Skeletal muscle satellite cell (primary cell): ENCODE results near the gene TMEM51.

Experiments used
- H3K27me3 ChIP-seq: 2 replicates; pipeline ENCODE4 v1.7.0; 2013; ENCODE audit warnings: low read length; ENCODE audit not compliant: control insufficient read depth, insufficient read depth
- H3K36me3 ChIP-seq: 2 replicates; pipeline ENCODE4 v1.7.0; 2013; ENCODE audit warnings: mild to moderate bottlenecking, control low read depth, low read length; ENCODE audit not compliant: insufficient read depth
- H3K4me1 ChIP-seq: 2 replicates; pipeline ENCODE4 v1.7.0; 2013; ENCODE audit warnings: low read length; ENCODE audit not compliant: control insufficient read depth, insufficient read depth
- H3K4me2 ChIP-seq: 2 replicates; pipeline ENCODE4 v1.7.0; 2013; ENCODE audit warnings: mild to moderate bottlenecking, low read length
- H3K4me3 ChIP-seq: 2 replicates; pipeline ENCODE4 v1.7.0; 2013; ENCODE audit warnings: low read length
- H3K9ac ChIP-seq: 2 replicates; pipeline ENCODE4 v1.7.0; 2013; ENCODE audit warnings: mild to moderate bottlenecking, low read depth, low read length, moderate library complexity
- H3K9me3 ChIP-seq: replicated peaks from 2 replicates; pipeline ENCODE4 v1.7.0; 2013; ENCODE audit warnings: mild to moderate bottlenecking, control low read depth, low read length

Gene TMEM51

GRCh38 chr1:15218287-15219279, 65.0 kb downstream of the TMEM51 start:
- H3K27me3 ChIP-seq = no peaks in the 10 kb centered on the region
- no peak overlapping the region for H3K4me3 ChIP-seq
- no peak overlapping the region for H3K9ac ChIP-seq
- H3K4me1 ChIP-seq = no peaks in the 10 kb centered on the region
- no peak overlapping the region for H3K4me2 ChIP-seq
- no peaks in the 10 kb centered on the region for H3K36me3 ChIP-seq
- H3K9me3 ChIP-seq = no peaks in the 10 kb centered on the region

- Histone ChIP-seq H3K36me3 (no peaks in the 10 kb centered on the region), H3K27me3 (no peaks in the 10 kb centered on the region), H3K4me1 (no peaks in the 10 kb centered on the region), H3K9me3 (no peaks in the 10 kb centered on the region), H3K4me2 (no peak overlapping the region), H3K4me3 (no peak overlapping the region), H3K9ac (no peak overlapping the region)
These were observed 65.9 kb downstream of the TMEM51 start for GRCh38 chr1:15219280-15220023.

GRCh38 chr1:15220024-15220392, 66.5 kb downstream of the TMEM51 start:
- Histone ChIP-seq H3K9me3 (no peaks in the 10 kb centered on the region), H3K36me3 (no peaks in the 10 kb centered on the region)

GRCh38 chr1:15220825-15221431, 67.4 kb downstream of the TMEM51 start:
- H3K4me3 ChIP-seq = no peak overlapping the region
- no peaks in the 10 kb centered on the region for H3K36me3 ChIP-seq
- no peak overlapping the region for H3K9ac ChIP-seq
- H3K4me2 ChIP-seq = no peak overlapping the region
- no peaks in the 10 kb centered on the region for H3K9me3 ChIP-seq
- H3K4me1 ChIP-seq = no peaks in the 10 kb centered on the region
- no peaks in the 10 kb centered on the region for H3K27me3 ChIP-seq

More at GRCh38 chr1:15220024-15220392, 66.5 kb downstream of the TMEM51 start:
- no peak overlapping the region for H3K4me3 ChIP-seq
- no peak overlapping the region for H3K4me2 ChIP-seq
- H3K9ac ChIP-seq = no peak overlapping the region
- no peaks in the 10 kb centered on the region for H3K27me3 ChIP-seq
- no peaks in the 10 kb centered on the region for H3K4me1 ChIP-seq

GRCh38 chr1:15222653-15223303, 69.2 kb downstream of the TMEM51 start:
- H3K9ac ChIP-seq = no peak overlapping the region
- H3K4me2 ChIP-seq = no peak overlapping the region
- H3K4me1 ChIP-seq = no peaks in the 10 kb centered on the region
- no peaks in the 10 kb centered on the region for H3K36me3 ChIP-seq
- H3K9me3 ChIP-seq = no peaks in the 10 kb centered on the region
- H3K4me3 ChIP-seq = no peak overlapping the region
- peaks cover 6% of the 10 kb centered on the region for H3K27me3 ChIP-seq

GRCh38 chr1:15224259-15224869, 70.8 kb downstream of the TMEM51 start:
- Histone ChIP-seq H3K4me3 (no peak overlapping the region), H3K9me3 (no peaks in the 10 kb centered on the region), H3K4me1 (no peaks in the 10 kb centered on the region), H3K27me3 (peaks cover 6% of the 10 kb centered on the region), H3K36me3 (no peaks in the 10 kb centered on the region), H3K4me2 (no peak overlapping the region), H3K9ac (no peak overlapping the region)

- Histone ChIP-seq H3K36me3 (no peaks in the 10 kb centered on the region), H3K9ac (no peak overlapping the region)
These were observed 71.4 kb downstream of the TMEM51 start for GRCh38 chr1:15224974-15225373.

GRCh38 chr1:15225461-15225860, 71.9 kb downstream of the TMEM51 start:
- no peaks in the 10 kb centered on the region for H3K9me3 ChIP-seq

More at GRCh38 chr1:15224974-15225373, 71.4 kb downstream of the TMEM51 start:
- Histone ChIP-seq H3K4me3 (no peak overlapping the region), H3K9me3 (no peaks in the 10 kb centered on the region), H3K4me2 (no peak overlapping the region), H3K27me3 (peaks cover 6% of the 10 kb centered on the region), H3K4me1 (no peaks in the 10 kb centered on the region)

GRCh38 chr1:15226388-15227255, 73.1 kb downstream of the TMEM51 start:
- H3K4me1 ChIP-seq = no peaks in the 10 kb centered on the region
- no peak overlapping the region for H3K4me3 ChIP-seq
- H3K4me2 ChIP-seq = no peak overlapping the region
- H3K36me3 ChIP-seq = no peaks in the 10 kb centered on the region
- H3K27me3 ChIP-seq = peaks cover 12% of the 10 kb centered on the region
- no peak overlapping the region for H3K9ac ChIP-seq
- no peaks in the 10 kb centered on the region for H3K9me3 ChIP-seq

More at GRCh38 chr1:15225461-15225860, 71.9 kb downstream of the TMEM51 start:
- Histone ChIP-seq H3K36me3 (no peaks in the 10 kb centered on the region), H3K4me3 (no peak overlapping the region), H3K27me3 (peaks cover 9% of the 10 kb centered on the region), H3K4me1 (no peaks in the 10 kb centered on the region), H3K4me2 (no peak overlapping the region), H3K9ac (no peak overlapping the region)

GRCh38 chr1:15229707-15230131, 76.2 kb downstream of the TMEM51 start:
- Histone ChIP-seq H3K4me1 (no peaks in the 10 kb centered on the region), H3K27me3 (peaks cover 17% of the 10 kb centered on the region), H3K9me3 (no peaks in the 10 kb centered on the region), H3K36me3 (no peaks in the 10 kb centered on the region), H3K4me3 (no peak overlapping the region), H3K4me2 (no peak overlapping the region), H3K9ac (no peak overlapping the region)
